Measurements from ENCODE around the gene RAB13.

RAB13 gene

DNA sequence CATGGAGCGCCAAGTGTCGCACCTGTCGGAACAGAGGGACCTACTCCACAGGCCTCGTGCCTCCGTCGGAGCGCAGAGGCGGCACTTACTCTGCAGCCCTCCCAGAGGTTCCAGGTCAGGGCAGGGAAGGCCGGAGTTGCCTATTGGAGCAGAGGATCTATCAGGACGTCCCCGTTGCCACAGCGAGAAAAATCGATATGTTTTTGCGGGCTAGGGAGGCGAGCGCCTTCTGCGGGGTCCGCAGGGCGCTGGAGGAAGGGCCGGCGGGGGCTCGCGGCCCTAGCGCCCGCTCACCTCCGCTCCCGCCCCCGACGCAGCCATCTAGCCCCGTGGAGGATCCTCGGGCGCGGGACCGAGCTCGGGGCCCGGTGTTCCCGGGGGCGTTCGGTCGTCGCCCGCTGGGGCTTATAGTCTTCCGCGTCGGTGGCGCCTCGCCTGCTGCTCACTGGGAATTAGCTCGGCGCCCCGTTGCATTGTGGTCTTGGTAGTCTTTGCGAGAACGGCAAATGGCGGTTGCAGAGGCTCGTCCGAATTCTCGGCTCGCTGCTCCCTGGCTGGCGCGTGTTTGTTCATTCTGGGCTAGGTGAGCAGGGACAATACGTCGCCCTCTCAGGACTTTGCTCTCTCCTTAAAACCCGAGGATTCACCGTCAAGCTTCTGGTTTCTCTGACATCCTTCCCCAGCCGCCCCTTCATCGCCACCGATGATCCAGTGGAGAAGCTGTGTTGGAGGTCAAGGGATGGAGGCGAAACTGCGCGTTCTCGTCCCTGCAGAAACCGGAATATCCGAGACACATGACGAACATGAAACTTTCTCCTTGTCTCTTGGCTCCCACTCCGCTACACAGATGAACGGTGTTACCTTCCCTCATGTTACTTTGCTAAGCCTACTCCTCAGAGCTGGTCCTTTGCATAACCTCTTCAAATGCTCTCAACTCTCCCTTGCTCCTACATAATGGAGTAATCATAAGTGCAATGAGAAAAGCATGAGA lies 8.6 kb downstream of the RAB13 start, which contains the start of gene JTB:
JTB (minus strand) TSS at position 425 of the 991 bp plus-strand sequence; CDS start at position 3, 422 bp downstream.
- FAIRE-seq, result no peak

DNA sequence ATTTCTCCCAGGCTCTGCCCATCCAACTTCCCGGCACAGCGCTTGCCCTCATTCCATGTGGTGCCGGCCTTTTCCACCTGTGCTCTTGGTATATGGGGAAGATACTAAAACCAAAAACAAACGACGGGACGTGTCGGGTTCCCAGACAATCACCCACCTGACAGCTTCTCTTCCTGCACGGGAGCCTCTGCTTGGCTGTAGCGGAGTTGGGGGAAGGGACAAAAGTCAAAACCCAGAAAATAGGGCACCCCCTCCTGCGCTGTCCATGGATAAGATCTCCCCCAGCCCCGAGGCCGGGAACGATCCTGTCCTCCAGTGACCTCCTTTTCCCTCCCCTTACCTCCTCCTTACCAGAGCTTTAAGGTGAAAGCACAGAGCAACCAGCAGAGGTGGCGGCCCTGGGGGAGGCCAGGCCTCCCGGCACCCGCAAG lies 9.3 kb downstream of the RAB13 start:
- FAIRE-seq, result no peak

DNA sequence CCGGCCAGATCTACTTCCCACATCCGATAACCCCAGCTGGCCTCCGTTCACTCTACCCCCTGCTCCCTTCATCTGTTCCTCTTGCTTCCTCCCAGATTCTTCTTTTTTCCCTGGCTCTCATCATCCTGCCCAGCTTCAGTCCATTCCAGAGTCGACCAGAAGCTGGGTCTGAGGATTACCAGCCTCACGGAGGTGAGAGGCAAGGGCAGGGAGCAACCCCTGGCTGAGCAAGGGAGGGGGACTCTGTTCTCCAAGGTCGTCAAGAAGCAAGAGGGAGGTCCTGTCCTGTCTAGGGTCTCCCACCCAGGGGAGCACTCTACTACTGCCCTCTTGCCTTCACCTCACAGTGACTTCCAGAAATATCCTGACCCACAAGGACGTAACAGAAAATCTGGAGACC lies 12.6 kb downstream of the RAB13 start:
- no peak for FAIRE-seq

DNA sequence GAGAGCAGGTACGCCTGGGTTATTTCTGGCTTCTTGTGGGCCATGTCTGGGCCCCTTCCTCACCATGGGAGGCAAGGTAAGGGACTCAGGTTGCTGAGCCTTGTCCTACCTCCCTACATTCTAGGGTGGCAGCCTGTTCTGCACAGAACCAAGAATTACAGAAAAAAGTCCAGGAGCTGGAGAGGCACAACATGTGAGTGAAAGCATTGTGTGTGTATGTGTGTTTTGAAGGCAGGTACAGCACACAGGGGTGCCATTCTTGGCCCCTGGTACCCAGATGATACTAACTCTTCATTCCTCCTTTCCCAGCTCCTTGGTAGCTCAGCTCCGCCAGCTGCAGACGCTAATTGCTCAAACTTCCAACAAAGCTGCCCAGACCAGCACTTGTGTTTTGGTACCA lies 13.1 kb downstream of the RAB13 start:
- no peak for FAIRE-seq

DNA sequence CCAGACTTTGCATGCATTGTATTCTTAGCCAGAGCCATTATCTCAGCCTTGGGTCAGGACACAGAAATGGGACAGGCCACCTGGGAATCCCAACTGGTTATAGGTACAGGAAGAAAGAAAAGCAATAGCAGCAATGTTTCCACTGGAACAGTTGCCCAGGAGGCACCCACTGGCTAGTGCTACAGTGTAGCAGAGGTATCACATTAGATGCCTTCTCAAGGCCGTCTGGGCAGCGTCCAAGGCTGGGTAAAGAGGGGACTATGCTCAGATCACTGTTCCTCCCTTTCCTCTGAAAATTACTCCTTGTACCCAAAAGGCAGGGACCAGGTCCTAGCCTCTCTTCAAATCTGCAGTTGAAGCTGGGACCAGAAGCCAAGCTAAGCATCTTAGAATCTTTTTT lies 15.8 kb downstream of the RAB13 start:
- FAIRE-seq, result no peak

DNA sequence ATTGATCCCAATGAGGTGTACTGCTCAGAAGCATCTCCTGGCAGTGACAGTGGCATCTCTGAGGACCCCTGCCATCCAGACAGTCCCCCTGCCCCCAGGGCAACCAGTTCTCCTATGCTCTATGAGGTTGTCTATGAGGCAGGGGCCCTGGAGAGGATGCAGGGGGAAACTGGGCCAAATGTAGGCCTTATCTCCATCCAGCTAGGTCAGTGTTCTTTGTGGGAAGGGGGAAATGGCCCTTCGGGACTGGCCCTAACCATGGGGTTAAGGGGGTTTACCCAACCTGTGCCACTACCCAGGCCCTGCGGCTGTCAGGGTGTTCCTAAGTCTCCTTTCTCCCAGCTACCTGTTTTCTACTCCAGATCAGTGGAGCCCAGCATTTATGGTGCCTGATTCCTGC lies 17.2 kb downstream of the RAB13 start:
- FAIRE-seq, result no peak

DNA sequence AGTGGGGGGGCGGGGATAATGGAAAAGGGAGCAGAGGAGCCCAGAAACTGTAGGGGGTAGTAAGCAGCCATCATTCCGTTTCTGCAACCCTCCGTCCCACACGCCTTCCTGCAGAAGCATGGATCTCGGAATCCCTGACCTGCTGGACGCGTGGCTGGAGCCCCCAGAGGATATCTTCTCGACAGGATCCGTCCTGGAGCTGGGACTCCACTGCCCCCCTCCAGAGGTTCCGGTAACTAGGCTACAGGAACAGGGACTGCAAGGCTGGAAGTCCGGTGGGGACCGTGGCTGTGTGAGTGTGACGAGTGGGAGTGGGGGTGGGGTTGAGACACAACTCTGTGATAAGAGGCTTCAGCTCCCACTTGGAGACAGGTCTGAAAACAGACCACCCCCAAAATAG lies 17.7 kb downstream of the RAB13 start:
- no peak for FAIRE-seq

DNA sequence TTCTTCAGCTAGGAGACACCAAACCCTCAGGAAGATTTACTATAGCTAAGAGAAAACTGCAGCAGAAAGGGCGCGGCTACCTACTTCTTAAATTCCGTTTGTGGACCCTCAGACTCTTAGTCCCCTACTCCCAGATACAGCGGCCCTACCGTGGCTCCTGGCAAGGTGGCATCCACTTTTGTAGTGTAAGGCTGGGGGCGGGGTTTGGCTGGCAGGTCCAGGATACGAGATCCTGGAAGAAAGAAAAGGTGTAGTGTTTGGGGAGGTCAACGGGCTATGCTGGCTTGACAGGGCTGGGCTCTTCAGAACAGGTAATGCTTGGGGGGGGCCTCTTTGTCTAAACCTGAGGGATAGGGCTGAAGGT lies 18.2 kb downstream of the RAB13 start:
- no peak for FAIRE-seq

DNA sequence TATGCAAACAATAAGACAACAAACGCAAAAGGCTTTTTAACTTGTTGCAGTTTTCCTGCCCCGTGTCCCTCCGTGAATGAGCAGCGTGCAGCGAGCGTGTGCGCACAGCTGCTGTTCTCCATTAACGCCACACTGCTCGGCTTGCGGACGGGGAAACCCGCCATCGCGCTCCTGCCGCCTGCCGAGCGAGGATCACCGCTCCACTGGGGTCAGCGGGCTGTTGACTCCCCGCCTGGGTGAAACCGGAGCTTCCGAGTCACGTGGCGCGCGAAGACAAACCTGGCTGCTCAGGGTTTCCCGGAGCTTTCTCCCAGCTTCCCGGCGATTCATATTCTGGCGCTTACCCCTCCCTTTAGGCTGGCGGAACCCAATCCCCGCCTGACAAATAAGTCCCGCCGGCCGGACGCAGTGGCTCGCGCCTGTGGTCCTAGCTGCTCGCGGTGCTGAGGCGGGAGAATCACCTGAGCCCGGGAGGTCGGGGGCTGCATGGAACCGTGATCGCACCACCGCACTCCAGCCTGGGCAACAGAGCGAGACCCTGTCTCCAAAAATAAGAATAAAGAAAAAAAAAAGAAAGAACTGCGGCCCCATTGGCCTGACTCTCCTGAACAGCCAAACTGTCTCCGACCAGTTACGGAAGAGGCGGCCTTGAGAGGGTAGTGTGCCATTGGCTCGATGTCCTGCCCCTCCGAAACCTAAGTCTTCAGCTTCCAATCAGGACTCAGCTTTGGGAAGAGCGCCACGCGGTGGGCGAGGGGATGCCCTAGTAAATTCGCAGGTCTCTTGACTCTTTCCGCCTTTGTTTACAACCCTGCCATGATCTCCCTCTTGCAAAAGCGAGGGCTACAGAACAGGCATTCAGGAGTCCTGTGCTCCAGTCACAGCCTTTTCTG lies 18.8 kb downstream of the RAB13 start, which contains the start of gene CREB3L4:
CREB3L4 (plus strand) TSS at position 796 of the 893 bp plus-strand sequence. CDS start 624 bp downstream, outside the sequence.
- FAIRE-seq, result no peak

DNA sequence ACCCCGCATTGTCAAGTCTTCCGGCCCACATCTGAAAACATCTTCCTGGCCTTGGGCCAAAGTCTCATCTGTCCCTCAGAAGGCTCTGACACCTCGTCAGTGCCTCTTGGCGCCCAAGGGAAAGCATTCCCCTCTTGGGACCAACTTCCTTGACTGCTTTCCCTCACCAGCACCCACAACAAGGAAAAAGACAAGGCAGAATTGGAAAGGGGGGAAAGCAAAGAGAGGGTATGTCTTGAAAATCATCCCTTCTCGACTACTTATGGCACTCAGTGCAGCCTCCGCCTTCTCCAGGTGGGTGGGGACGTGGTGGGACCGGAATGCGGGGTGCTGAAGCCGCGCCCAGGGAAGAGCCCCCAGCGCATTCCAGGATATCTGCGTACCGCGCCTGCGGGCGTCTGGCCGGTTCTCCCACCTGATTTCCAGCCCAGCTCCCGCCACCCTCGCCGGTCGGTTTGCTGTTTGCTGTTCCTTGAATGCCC lies 22.2 kb downstream of the RAB13 start:
- no peak for FAIRE-seq

DNA sequence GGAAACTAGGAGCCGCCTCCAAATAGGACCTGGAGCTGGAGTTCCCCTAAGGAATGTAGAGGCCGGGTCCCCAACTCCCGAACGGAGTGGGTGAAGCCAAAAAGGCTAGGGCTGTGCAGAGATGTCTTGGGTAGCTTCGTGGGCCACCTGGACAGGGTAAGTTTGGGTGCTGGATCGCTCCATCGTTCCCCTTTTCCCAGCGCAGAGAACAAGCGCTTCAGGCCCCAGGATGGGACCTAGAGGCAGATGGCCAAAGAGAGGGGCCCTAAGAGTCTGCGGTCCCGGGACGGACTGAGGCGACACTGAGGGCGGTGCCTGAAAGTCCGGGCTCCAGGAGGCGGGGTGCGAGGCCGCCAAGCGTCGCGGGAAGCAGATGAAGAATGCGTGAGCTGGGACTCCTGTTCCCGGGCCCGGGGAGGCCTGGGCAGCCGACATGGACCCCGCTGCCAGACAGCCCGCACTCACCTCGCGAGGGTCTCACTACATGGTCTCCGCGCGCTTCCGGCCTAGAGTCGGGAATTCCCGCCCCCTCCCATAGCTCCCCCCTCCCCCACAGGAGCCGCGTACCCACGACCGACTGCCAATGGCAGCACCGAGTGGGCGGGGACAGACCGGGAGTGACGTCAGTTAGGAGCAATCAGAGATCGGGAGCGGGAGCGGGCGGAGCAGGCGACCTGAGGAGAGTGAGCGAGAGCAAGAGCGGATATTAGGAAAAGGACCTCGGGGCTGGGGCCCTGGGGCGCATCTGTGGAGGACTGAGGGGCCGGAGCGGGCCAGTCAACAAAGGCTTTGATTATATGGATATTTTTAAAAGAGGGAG lies 22.9 kb downstream of the RAB13 start, which contains the start of gene SLC39A1:
SLC39A1 (minus strand) TSS at position 508 of the 820 bp plus-strand sequence. CDS start 822 bp downstream, outside the sequence.
- no peak for FAIRE-seq

DNA sequence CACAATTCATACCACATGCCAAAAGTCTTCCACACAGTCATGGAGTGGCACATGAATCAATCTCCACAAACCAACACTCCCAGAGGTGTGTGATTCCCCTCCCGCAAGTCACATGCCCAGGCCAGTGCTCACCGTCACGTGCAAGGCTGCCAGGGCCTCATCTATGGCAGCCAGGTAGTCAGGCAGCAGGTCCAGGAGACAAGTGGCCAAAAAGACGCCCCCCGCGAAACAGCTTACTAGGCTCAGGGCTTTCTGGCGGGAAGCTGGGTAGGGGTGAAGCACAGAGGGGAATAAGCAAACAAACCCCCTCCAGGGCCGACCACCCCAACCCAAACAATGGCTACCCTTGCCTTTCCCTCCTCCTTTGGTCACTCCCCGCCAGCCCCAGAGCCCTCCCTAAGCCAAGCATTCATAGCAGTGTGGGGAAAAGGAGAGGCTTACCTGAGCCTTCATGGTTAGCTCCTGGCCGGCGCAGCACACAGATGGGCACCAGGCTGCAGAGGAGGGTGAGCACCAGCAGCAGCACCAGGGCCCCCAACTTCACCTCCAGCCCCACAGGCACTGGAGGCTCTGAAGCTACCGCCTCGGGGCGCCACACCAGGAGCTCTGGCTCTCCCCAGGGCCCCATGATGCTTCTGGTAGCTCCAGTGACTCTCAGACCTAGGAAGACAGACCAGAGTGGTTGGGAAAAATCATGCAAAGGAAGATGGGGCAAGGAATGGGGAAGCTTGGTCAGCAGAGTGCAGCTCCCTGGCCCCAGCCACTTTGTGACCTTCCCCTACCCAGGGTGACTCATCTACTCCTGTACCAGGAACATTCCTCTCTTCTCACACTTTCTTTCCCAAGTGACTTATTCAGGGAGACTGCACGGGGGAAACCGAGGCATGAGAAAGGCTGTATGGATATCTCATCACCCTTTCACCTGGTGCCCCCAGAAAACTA lies 23.8 kb downstream of the RAB13 start:
- no peak for FAIRE-seq

DNA sequence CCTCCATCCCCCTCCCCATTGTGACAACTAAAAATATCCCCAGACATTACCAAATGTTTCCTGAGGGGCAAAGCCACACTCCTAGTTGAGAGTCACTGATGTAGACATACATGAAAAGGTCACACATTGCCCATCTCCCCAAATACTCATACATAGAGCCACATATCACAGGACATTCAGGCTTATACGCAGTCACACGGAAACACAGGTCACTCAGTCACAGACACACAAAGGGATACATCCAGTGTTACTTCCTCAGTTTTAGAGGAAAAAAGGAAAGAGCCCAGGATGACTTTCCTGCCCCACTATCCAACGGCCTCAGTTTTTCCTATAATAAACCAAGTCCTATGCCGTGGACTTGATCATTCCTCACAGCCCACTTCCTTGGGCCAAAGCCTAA lies 24.7 kb downstream of the RAB13 start:
- no peak for FAIRE-seq

DNA sequence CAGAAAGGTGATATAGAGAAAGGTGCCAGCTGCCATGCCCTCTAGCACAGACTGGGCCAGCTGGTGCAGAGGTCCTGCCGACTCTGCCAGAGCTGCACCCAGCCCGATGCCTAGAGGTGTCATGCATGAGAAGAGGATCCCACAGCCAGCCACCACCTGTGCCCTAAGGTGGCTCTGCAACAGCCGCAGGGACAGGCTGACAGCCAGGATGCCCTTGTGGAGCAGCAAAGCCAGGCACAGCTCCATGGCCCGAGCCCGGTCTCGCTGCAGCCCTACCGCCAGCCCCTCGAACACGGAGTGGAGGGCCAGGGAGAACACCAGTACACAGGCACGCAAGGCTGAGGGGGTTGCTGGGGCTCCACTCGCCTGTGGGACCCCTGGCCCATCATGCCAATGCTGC lies 25.9 kb downstream of the RAB13 start:
- FAIRE-seq, result no peak

DNA sequence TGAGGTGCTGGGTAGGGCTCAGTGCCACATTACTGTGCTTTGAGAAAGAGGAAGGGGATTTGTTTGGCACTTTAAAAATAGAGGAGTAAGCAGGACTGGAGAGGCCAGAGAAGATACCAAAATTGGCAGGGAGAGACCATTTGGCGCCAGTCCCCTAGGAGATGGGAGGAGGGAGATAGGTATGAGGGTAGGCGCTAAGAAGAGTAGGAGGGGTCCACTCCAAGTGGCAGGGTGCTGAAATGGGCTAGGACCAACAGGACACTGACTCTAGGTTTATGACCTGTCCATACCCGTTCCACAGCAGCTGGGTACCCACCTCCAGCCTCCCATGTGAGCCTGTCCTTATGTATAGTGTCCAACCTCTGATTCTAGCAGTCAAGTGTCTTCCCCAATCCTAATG lies 26.7 kb downstream of the RAB13 start:
- no peak for FAIRE-seq

DNA sequence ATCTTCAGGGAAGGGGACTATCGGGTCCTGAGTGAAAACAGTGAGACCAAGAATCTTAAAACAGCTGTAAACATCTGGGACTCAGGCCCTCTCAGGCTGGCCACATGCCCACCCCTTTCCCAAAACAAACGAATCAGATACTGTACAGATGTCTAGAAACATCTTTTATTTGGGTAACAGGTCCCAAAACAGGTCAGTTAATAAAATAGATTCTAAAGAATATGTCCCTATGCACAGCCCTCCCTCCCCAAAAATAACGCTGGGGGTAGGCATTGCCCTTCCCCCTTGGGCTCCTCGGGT lies 27.2 kb downstream of the RAB13 start:
- FAIRE-seq, result no peak

DNA sequence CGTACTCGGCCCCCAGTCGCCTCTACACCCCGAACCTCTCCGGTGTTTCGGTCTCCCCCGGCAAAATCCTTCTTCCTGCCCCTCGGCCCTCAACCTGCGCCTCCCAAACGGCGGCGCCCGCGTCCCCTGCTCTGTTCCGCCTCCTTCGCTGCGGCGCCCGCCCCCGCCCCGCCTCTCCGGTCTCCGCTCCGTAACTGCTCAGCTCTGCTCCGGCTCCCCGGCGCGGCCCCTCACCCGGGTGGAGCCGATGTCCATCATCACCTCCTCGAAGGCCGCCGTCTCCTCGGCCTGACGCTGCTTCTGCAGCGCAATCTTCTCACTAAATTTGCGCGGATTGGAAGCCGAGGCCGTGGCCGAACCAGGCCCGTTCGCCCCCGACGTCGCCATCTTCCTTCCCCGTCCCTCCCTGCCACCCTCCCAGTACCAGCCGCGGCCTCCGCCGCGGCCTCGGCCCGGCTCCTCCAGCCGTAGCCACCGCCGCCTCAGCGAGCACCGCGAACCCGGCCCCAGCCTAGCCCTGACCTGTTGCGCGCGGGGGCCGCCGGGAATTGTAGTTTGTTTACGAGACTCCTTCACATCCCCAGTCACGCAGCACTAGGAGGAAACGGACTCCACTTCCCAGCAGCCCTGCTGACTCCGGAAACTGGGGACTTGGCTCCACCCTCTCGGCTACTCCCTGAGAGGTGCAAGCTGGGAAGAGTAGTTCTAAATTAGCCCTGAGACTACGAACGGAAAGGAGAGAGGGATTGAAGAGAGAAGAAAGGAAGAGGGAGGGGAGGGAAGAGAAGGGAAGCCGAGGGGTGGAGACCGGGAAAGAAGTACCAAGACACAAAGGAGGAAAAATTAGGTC lies 27.8 kb downstream of the RAB13 start, which contains the start of gene CRTC2:
CRTC2 (minus strand) TSS at position 502 of the 850 bp plus-strand sequence; CDS start at position 387, 115 bp downstream.
- FAIRE-seq, result peak; percentile 91

DNA sequence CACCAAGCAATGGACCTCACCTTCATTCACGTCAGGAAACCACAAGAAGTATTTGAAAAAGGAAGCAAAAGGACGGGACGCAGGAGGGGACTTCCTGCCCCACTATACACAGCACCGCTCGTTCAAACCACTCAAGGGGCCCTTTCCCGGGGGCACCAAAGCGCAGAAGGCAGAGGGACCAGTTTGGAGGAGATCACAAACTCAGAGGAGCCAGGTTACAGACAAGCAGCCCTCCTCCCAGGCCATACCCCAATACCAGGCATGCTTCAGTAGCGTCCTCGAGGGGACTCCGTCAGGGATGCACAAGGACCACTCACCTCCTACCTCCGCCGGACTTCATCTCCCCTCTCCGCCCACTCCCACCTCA lies 28.4 kb downstream of the RAB13 start:
- no peak for FAIRE-seq

DNA sequence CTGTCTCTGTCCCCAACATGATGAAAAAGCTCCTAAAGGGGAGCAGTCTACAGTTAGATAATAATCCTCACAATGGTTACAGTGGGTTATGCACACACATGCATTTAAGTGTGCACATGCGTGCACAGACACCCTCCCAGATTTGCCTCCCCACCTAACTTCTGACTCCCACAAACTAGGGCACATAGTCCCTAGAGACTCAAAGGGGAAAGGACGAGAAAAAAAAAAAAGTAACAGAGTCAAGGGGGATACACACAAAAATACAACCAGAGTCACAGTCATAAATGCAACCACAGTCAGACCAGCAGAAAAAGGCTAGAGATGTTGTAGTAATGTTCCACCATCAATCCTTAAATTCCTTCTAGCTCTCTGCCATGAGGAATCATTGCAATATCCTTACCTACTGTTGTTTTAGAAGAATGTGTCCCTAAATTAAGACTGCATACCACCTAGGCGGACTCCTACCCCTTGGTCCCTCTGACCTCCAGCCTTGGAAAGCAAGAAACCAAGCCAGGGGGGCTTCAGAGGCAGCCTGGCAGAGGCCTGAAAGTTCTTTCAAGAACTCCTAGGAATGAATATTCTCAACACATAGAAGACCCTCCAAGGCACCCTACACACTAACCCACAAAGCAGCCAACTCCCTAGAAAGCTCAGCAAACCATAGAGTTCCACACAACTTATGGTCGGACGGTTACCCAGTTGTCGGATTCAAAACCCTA lies 29.0 kb downstream of the RAB13 start:
- FAIRE-seq, result no peak
